Metanephros (tissue), 1 donor: ENCODE measurements around the gene RPGRIP1L. TPM values are rescaled to one million over a fixed set of nuclear protein-coding genes. Genes with fewer than 3 reads are reported as not detected.

ENCODE experiments used
- total RNA-seq: library from RNA; depleted of rRNA; stranded (reverse); fragments of >200 nt; gene quantifications from one replicate; pipeline ENCODE4 v1.2.3, GENCODE V29; 2014

Gene RPGRIP1L
- total RNA-seq: 10.2 TPM

GRCh38 chr16:53703590-53704444 lies at the start of gene RPGRIP1L, which contains the start of gene FTO:
Gene RPGRIP1L (minus strand): TSS chr16:53703859. CDS start chr16:53700723, 3,136 bp downstream.
Gene FTO (plus strand): TSS chr16:53704156.

Other genes starting within 250 kb of the RPGRIP1L start
- 54.3 TPM for gene AKTIP, start 200.7 kb downstream of the RPGRIP1L start, total RNA-seq
- 108 TPM for gene FTO, start 297 bp upstream of the RPGRIP1L start, total RNA-seq